Stimulated activated CD4-positive, alpha-beta T cell treated with anti-CD3 and anti-CD28 coated beads, Interleukin-1b, Interleukin-23, amount 100 ng/mL, for 24 hours (primary cell): ENCODE measurements around the gene BPIFB2.

Experiments used
- DNase-seq, 4 experiments: peaks; one replicate each; pipeline ENCODE4 v3.0.0-alpha.2; 2020; ENCODE audit warnings: low read depth in 4 of 4, low spot score in 1 of 4

Gene BPIFB2

DNA sequence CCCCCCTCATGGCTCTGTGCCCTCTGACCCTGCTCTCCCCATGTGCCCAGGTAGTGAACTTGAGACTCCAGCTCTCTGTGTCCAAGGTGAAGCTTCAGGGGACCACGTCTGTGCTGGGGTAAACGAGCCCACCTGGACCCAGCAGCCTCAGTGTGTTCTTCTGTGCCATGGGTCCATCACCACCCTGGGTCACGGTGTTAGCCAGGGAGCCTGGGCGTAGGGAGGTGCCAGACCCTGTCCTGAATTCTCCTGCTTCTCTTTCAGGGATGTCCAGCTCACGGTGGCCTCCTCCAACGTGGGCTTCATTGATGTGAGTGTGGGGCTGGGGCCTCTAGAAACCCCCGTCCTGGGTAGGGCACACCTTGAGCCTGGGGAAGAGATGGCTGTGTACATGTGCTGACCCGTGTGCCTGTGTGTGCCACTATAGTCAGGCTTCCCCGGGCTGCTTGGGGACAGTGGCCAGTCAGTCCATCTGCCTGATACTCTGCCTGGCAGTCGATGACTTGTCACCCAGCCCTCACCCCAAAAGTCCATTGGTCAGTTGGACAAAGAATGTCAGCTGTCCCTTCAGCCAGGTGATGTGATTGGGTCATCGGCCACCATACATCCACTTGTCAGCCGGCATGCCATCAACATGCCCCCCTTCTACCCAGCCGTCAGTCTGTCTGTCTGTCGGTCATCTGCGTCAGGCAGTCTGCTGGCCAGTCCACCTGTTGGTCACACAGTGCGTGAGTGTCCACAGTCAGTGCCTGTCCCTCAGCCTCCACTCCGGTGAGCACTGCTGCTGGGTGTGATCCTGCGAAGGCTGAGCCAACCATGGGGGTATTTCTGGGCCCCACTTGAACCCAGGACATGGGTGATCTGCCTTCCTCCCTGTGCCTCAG is 13.0 kb downstream of the BPIFB2 start:
- DNase-seq, result no peak

DNA sequence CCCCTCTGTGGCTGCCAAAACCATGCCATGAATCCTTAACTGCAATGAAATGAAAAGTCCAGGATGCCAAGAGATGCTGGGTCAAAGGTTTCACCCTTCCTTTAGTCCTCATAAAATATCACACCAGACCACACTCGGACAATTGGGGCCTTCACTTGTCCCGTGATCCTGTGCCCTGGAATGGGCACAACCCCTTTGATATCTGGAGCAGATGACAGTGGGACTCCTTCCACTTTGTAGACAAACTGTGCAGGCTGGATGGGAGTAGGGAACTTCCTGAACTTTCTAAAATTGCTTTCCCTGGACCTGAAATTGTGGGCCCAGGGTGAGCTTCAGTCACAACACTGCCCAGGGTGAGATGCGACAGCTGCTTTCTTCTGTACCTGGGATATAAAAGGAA is 14.4 kb downstream of the BPIFB2 start:
- no peak for DNase-seq

DNA sequence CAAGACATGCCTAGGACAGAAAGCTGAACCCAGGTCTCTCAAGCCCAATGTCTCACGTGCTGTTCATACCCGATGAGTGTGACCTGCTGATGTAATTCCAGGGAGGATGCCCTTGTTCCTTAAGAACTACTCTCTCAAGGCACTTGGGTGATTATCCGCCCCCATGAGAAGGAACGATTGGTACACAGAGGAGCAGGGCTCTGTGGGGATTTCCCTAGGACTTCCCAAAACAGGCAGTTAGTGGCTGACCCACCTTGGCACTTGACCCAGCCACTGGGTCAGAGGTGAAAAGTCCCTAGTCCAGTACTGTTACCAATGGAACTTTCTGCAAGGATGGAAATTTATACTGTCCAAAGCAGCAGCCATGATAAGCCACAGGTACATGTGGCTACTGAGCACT is 14.8 kb downstream of the BPIFB2 start:
- DNase-seq, result no peak

DNA sequence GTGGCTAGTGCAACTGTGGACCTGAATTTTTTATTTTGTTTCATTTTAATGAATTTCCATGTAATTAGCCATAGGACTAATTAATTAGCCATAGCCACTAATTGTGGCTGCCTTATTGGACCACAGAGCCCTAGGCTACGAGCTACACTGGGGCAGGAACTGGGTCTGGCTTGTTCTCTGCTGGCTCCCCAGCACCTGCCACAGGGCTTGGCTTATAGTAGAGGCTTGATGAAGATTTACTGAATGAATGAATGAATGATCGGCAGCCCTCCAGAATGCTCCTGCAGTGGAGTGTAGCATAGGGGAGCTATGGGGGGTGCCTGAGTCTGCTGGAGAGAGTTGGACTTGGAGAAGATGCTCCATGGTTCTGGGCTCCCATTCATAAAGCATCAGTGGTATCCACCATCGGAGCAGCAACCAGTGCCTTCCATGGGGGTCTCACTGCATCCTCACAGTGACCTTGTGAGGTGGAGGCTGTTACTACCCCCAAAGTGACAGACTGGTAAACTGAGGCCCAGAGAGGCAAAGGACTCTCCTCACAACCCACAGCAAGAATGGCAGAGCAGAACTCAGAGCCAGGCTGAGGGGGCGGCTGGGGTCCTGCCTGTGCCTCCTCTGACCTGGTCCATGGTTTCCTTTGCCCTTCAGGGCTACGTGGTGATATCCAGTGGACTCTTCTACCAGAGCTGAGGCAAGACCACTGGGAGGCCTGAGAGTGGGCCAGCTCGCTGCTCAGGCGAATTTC is 15.4 kb downstream of the BPIFB2 start:
- DNase-seq, result no peak

DNA sequence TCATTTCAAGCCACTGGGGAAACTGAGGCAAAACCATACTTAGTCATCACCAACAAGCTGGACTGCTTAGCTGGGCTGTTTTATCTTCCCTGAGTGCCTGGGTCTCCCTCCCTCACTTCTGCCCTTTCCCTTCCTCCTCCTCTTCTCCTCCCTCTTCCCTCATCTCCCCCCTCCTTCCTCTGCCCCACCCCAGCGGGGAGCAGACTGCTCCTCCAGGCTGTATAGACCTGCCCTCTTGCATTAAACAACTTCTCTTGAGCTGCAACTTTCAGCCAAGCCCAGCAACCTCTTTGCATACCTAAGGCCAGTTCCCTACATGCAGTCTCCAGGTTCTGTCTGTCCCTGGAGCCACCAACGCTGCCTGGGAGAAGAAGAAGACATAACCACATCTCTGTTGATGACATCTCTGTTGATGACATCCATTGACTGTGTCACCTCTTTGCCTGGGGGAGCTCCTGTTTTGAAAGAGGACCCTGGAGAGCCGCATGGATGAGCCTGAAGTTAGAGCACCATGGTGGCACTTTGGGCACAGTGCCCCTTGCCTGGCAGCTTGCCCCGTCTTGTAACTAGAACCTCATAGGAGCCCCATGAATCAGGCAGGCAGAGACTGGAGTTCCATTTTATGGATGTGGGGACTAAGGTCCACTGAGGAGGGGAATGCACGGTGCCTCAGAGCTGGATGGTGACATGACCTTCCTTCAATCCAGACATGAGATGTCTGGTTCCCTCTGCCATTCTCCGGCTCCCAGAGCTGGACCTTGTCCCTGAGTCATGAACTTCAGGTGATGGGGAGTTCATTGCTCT is 16.1 kb downstream of the BPIFB2 start:
- no peak for DNase-seq

DNA sequence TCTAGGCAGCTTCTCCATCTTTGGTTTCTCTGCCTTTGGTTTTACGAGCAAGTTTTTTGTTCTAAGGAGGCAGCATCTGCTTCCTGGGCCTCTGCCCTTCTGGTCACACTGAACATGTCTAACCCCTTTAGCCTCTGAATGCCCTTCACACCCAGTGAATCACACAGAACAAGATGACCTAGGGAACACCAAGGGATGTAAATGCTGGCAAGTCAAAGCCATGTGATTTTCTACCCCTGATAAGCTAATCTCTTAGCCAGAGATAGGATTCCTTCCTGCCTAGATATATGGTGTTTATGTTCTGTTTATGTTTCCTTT is 16.7 kb downstream of the BPIFB2 start:
- DNase-seq, result no peak

DNA sequence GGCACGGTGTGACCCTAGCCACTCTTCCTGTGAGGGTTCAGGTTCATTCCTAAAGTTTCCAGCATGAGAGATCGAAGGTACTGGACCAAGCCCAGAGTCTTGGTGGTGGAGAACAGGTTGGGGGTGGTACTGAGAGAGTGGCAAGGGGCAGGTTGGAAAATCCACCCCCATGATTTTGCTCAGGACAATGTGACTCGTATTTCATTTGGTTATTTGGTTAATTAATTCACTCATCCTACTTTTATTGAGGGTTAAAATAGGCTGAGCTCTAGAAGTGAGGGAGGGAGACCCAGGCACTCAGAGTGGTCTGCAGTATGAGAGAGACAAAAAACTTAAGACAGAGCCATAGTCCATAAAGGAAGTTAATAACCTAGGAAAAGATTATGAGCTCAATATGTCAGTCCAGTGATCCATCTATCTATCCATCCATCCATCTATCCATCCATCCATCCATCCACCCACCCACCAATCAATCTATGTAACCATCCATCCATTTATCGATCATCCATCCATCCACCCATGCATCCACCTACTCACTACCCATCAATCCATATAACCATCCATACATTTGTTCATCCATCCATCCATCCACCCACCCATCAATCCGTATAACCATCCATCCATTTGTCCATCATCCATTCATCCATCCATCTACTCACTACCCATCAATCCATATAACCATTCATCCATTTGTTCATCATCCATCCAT is 17.3 kb downstream of the BPIFB2 start:
- DNase-seq, result no peak

DNA sequence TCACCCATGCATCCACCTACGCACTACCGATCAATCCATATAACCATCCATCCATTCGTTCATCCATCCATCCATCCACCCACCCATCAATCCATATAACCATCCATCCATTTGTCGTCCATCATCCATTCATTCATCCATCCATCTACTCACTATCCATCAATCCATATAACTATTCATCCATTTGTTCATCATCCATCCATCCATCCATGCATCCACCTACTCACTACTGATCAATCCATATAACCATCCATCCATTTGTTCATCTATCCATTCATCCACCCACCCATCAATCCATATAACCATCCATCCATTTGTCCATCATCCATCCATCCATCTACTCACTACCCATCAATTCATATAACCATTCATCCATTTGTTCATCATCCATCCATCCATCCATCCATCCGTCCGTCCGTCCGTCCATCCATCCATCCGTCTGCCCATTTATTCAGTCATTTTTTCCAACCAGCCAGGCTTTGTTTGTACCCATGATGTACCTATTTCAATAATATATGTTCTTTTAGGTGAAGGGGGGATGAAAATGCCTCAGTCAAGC is 17.9 kb downstream of the BPIFB2 start:
- no peak for DNase-seq

DNA sequence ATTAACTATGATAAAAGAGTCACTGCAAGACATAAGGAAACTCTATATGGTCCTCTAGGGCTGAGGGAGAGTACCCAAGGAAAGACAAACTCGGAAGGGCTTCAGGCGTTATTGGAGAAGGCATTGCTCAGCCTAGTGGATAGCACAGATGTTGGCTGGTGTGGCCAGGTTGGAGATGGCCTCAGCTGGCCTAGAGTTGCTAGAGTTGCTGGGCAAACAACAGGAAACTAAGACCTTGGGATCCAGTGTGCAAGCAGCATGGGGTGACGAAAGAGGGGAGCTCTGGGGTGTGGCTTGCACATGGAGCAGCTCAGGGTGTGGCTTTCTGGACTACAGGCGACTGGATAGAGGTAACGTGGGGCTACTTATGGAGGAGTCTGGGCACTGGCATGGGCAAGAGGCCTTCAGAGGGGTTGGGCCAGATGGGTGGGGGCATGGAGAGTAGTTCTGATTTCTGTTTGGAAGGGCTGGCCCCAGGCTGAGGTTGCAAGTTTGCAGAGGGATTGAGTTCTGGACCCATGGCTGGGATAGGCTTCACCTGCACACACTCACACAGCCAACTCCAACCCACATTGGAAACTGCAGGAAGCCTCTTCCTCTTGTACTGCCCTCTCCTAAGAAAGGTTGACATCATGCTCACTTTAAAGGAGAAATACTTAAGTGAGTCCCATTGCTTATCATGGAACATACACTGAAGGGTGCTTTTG is 18.7 kb downstream of the BPIFB2 start:
- no peak for DNase-seq

DNA sequence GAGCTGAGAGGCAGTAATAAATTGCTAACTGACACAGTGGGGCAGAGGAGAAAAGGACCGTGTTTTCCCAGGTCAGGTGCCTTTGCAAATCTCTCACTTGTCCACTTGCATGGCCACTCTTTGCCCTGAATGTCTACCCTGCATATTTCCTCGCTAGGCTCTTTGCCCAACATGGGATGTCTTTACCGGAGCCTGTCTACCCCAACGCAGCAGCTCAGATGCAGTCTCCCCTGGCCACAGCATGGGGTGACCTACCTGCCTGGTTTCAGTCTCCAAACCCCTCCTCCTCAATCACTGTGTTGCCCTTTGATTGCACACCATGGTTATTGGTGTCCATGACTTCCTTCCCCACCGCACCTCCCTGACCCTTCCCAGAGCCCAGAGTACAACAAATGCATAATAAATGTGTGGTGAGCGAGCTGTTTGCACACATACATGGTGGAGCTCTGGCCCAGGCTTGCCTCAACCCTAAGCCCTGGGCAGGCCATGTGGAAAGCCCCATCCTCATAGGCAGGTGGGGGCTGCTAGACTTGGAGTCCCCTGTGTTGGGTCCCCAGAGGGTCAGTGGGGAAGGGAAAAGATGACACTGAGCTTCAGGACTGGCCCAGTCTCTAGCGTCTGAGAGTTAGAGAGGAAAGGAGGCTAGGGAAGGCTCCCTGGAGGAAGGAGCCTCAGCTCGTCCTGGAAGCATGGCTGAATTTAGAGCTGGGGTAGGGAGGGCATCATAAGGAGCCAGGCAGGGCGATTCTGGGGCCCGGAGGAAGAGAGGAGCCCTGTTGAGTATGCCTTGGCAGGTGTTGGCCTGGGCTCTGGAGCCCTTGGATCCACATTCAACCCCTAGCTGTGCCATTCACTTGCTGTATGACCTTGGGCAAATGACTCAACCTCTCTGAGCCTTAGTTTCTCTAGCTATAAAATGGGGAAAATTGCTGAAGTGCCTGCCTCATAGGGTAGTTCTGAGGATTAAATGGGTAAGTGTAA is 19.6 kb downstream of the BPIFB2 start:
- DNase-seq, result no peak

DNA sequence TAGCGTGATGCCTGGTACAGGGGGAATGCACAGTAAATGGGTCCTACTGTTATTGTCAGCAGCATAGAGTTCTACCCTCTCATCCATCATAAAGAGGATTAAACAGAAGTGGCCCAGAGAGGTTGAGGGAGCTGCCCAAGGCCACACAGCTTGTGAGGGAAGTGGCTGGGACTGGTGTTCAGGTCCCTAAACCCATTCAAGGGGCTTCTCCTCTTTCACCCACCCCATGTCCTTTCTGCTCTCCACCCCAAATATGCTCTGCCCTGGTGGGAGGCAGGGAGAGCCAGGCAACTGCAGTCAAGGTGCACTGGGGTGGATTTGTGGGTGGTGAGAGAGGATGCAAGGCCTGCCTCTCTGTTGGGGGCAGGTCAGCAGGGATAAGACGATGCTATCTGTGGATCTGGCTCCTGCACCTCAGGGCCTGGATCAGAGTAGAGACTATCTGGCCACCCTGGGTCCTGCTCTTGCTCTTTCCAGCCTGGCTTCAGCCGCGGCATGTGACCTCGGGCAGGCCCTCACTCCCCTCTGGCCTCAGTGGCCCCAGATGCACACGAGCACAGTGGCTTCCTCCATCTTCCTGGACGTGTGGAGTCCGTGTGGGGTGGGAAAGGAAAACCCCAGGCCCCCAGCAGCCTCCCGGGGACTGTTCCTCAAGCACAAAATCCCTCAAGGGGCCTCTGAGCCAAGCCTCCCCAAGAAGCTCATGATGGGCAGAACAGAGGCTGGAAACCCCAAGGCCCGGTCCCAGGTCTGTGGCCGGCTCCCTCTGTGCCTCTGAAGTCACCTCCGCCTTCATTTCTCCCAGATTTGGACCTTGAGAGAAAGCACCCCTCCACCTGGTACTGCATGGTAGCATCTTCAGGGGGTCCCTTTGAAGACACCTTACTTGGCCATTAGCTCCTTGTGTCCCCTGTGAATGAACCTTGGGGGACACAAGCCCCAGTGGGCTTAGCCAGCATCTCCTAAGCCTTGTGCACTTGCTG is 20.6 kb downstream of the BPIFB2 start:
- DNase-seq, result no peak

DNA sequence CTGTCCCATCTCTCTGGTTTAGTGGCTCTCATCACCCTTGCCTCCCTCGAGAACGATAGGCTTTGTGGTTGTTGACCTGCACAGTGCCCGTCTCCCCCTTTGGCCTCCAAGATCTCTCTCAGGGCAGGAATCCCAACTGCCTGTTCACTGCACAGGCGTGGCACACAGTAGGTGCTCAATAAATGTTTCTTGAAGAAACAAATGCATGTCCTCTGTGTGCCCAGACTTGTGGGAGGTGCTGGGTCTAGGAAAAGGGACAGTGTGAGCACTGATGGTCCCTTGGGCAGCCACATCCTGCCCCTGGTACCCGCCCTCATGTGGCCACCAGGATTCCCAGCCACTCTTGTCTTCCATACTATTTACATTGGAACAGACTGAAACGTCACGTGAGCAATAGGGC is 21.4 kb downstream of the BPIFB2 start:
- DNase-seq, result no peak

DNA sequence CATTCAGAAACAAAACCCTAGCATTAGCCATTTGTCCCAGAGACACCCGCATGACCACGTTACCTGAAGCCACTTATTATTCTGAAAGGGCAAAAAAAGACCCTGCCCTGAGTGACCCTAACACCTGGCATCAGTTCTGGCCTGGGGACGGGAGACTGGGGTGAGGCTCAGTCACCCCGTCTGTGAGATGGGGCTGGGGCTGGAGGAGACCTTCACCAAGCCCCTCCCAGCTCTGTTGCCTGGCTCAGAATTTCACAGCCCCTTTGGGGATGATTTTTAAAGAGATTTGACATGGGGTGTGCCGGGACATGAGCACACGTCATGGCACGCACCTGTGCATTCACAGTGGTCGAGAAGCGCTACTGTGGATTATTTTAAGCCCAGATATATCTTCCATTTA is 22.6 kb downstream of the BPIFB2 start:
- no peak for DNase-seq

DNA sequence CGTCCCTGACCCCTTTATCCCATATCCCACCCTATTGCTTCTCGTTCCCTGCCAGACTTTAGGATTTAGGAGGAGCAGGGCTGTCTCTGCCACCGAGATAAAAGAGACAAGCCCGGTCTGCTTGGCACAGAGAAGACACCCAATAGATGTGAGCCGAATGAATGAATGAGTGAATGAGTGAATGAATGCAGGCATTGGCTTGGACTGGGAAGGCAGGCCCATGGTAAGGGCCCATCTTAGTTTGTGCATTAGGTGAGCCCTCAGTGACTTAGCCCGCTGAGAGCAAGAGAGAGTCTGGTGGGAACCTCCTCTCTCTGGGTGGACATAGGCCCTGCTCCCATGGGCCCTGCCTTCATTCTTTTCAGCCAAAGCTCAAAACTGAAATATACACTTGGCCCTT is 23.1 kb downstream of the BPIFB2 start:
- DNase-seq, result no peak

DNA sequence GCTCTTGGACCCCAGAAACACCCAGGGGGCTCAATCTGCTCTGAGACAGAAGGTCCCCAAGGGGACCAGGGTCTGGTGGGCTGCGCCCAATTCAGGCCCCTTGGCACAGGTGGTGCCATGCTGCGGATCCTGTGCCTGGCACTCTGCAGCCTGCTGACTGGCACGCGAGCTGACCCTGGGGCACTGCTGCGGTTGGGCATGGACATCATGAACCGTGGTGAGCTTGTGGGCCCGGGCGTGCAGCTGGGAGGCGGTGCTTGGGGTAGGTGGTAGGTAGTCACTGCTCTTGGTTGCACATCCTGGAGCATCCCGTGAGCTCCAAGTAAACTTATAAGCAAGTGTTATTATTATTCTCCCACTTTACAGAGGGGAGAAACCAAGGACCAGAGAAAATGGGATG is 24.0 kb downstream of the BPIFB2 start, which contains the start of gene BPIFB6:
TSS of gene BPIFB6 (plus strand) at position 118 of the 400 bp plus-strand sequence. CDS start at position 118, 0 bp downstream.
- no peak for DNase-seq

DNA sequence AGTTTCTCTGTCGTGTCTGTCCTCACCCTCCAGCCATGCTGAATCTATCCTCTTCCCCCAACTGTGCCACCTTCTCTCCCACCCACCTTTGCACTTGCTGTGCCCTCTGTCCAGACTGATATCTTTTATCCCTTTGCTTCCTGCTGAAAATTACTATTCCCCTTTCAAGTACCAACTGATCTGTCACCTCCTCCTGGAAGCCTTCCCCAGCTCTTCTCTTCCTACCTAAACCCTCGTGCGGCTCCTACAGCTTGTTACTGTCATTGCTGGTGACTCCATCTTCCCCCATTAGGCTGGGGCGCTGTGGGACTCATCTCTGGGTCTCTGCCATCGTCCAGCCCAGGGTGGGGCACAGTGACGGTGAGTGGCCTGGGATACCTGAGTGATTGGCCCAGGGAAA is 25.1 kb downstream of the BPIFB2 start:
- no peak for DNase-seq

DNA sequence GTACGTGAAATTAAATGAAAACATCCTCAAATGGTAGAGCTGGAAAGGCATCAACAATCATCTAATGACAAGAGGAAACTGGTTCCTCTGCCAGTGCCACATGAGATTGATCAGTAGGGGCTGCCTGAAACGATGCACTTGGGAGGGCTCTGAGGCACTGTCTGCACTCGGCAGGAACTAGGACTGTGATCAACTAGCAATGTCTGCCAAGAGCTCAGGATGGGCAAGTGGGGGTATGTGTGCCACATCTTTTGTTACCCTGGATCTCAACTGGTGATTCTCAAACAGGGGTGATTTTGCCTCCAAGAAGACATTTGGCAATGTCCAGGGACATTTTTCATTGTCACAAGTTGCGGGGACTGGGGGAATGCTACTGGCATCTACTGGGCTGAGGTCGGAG is 25.9 kb downstream of the BPIFB2 start:
- no peak for DNase-seq

DNA sequence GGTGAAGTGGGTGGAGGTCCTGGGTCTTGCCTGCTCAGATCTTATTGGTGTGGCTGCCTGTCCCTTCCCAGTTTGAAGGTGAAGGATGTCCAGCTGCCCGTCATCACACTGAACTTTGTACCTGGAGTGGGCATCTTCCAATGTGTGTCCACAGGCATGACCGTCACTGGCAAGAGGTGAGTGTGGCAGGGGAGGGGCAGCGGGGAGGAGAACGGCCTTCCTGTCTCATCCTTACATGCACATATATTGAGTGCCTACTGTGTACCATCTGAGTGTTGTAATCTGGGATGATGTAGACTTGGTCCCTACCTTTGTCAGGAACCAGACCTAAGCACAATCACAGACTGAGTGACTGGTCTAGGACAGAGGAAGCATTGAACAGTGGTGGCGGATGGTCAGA is 26.6 kb downstream of the BPIFB2 start:
- DNase-seq, result no peak
